Fibroblast of skin of right quadriceps (primary cell): Measurements from ENCODE around the gene ADPRH.
A peak's percentile ranks its signal among the peaks of the same experiment; 100 is the strongest.

Source experiments
- DNase-seq: peaks from one replicate; pipeline ENCODE4 v3.0.0-alpha.2; 2013

Gene ADPRH

GRCh38 chr3:119631516-119631915 is 52.2 kb downstream of the ADPRH start:
- DNase-seq: peak; percentile 45

DNA sequence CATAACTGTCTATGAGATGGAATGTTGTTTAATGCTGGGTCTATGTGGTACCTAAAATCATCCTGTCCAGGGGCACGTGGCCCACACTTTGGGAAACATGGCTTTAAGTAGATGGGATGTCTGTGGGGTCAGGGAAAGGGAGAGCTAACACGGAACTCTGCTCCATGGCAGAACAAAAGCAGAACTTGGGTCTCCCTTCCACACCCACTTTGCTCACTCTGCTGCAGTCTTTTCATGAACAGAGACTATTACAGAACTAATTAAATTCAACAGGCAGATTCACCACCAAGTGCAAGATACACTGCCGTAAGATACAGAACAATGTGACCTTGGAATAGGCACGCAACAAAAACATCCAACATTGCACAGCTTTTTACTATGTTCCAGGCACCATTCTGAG is 52.9 kb downstream of the ADPRH start:
- DNase-seq: no peak

DNA sequence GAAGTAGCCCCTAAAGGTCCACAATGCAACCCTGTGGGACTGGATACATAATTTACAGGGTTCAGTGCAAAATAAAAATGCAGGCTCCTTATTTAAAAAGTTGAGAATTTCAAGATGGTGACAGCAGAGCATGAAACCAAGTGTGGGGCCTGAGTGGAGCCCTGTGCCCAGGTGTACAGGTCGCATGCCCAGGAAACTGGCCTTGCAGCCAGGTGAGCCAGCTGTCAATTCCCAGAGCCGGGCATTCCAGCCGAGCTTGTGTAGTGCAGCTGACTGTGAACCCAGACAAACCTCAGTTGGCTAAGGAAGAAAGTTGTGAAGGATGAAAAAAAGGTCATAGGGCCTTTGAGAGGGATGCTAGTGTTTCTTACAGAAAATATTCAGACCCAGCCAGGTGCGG is 53.5 kb downstream of the ADPRH start:
- DNase-seq: no peak

- DNase-seq: no peak
These were observed 56.4 kb downstream of the ADPRH start for GRCh38 chr3:119635719-119636118.

DNA sequence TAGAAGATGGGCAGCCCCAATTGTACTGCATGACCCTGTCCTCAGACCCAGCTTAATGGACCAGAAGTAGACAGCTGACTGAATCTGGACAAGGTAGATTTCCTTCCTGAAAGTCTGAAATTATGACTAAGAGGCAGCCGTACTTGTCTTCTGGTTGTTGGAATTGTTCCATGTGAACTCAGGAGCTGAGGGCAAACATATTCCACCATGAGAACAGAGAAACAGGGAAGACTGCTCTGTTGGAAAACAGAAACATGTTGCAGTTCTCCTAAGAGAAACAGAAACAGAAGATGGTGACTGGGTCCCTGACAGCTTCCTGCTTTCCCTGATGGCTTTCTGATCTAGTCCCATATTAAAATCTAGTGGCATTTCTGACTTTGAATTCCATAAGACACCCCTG is 57.0 kb downstream of the ADPRH start:
- peak; percentile 43 for DNase-seq

DNA sequence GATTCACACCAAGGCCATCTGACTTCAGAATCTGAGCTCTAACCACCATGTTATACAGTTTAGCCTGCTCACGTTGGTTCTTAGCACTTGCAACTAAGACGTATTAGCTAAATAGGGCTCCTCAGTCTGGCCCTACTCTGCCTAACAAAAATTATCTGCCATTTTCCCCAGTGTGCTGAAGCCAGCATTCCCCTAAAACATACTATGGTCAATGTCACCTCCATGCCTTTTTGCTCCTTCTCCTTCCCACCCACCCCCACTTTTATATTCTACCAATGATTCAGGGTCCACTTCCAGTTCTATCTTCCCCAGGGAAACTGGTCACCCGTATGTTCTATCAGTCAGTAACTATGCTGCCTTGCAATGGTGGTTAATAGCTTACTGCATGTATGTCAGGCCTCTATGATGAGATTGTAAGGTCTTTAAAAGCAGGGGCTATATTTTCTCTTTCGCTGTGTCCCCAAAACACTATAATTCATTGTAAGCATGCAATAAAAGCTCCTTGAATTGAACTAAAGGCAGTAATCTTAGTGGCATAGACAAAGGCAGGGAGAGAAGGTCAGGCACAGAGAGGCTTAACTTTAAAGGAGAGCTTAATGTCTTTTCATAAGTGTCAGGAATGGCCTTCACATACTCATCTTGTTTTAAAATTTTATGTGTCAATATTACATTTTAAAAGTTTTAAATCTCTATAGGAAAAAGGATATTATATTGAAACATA is 57.8 kb downstream of the ADPRH start:
- DNase-seq: no peak

GRCh38 chr3:119637679-119638477 is 58.6 kb downstream of the ADPRH start:
- DNase-seq: peak; percentile 96
